ENCODE data around the gene RRP1B. TPM values are rescaled to one million over a fixed set of nuclear protein-coding genes. Genes with fewer than 3 reads are reported as not detected.
"Not testable (repeated sequence)": the region's sequence is repeated elsewhere in the genome, so short reads cannot be mapped to it uniquely, and the experiment has no call there.

Gene RRP1B, protein sequence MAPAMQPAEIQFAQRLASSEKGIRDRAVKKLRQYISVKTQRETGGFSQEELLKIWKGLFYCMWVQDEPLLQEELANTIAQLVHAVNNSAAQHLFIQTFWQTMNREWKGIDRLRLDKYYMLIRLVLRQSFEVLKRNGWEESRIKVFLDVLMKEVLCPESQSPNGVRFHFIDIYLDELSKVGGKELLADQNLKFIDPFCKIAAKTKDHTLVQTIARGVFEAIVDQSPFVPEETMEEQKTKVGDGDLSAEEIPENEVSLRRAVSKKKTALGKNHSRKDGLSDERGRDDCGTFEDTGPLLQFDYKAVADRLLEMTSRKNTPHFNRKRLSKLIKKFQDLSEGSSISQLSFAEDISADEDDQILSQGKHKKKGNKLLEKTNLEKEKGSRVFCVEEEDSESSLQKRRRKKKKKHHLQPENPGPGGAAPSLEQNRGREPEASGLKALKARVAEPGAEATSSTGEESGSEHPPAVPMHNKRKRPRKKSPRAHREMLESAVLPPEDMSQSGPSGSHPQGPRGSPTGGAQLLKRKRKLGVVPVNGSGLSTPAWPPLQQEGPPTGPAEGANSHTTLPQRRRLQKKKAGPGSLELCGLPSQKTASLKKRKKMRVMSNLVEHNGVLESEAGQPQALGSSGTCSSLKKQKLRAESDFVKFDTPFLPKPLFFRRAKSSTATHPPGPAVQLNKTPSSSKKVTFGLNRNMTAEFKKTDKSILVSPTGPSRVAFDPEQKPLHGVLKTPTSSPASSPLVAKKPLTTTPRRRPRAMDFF
- total RNA-seq = 37.7 TPM
- polyA plus RNA-seq = 10 to 100 TPM; 26.2 to 30.4 (median 27.7) TPM

DNA sequence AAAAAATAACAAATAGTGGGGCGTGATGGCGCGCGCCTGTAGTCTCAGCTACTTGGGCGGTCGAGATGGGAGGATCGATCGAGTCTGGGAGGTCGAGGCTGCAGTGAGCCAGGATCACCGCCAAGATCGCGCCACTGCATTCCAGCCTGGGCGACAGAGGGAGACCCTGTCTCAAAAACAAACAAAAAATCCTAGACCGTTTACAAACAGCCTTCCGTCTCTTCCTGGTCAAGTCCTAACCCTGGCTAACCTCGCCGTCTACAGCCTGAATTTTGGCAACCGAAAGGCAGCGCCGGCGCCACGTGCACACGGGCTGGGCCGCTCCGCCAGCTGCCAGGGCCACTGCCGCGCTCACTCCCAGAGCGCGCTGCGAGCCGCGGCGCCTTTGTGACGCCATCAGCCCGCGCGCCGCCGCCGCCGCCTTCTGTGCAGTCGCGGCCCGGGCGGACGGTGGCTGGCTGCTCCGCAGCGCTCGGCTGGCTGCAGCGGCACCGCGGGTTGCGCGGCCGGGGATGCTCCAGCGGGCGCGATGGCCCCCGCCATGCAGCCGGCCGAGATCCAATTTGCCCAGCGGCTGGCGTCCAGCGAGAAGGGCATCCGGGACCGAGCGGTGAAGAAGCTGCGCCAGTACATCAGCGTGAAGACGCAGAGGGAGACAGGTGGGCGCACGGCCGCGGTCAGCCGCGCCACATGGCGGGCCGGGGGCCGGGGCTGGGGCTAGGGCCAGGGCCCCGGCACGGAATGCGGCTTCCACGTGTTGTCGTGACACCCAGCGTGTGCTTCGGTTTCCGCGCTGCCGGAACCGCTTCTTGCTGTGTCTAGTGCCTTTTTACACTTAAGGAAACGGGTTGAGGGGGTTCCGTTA, at the start of gene RRP1B, which contains the start of gene HSF2BP:
RRP1B (plus strand) TSS at position 425 of the 865 bp plus-strand sequence; CDS start at position 530, 105 bp downstream.
HSF2BP (minus strand) TSS at position 353 of the 865 bp plus-strand sequence. CDS start 1,392 bp downstream, outside the sequence.
- Mint-ChIP-seq H3K9me3 (no peaks in the 10 kb centered on the region), H3K36me3 (peaks cover 13% of the 10 kb centered on the region), H3K27me3 (peaks cover 4% of the 10 kb centered on the region), H3K4me3 (peak within 1 kb of the TSS; percentile 86 to 97 (median 95)), H3K27ac (peak within 1 kb of the TSS; percentile 95 to 98 (median 97)), H3K4me1 (peaks cover 6 to 54% (median 32%) of the 10 kb centered on the region in 4 donors)
- Histone ChIP-seq H3K4me1 (ENCODE audit: control insufficient read depth, insufficient read depth, low read length, poor library complexity, severe bottlenecking) (peaks cover 38% of the 10 kb centered on the region), H3K9me3 (ENCODE audit: control insufficient read depth in 2 of 2, low read length in 2 of 2) (no peaks in the 10 kb centered on the region), H3K27me3 (ENCODE audit: control insufficient read depth, insufficient read depth, low read length) (no peaks in the 10 kb centered on the region), H3K36me3 (ENCODE audit: control insufficient read depth, insufficient read depth, low read length) (peaks cover 21% of the 10 kb centered on the region), H3K27ac (ENCODE audit: insufficient read depth, low read length, poor library complexity, severe bottlenecking) (peak within 1 kb of the TSS; percentile 88), H3K4me3 (ENCODE audit: low read depth, low read length) (peak within 1 kb of the TSS; percentile 89)
- ATAC-seq (ENCODE audit: low read depth in 2 of 2) = peak; percentile 83 to 89
- DNase-seq = peak; percentile 68 to 89 (median 85)

- peak in 1 of 3 donors; percentile 13 for DNase-seq
- Histone ChIP-seq H3K27me3 (ENCODE audit: control insufficient read depth, insufficient read depth, low read length) (no peaks in the 10 kb centered on the region), H3K36me3 (ENCODE audit: control insufficient read depth, insufficient read depth, low read length) (no peaks in the 10 kb centered on the region), H3K9me3 (ENCODE audit: control insufficient read depth in 2 of 2, low read length in 2 of 2) (no peaks in the 10 kb centered on the region), H3K4me3 (ENCODE audit: low read depth, low read length) (no peak overlapping the region), H3K4me1 (ENCODE audit: control insufficient read depth, insufficient read depth, low read length, poor library complexity, severe bottlenecking) (no peaks in the 10 kb centered on the region), H3K27ac (ENCODE audit: insufficient read depth, low read length, poor library complexity, severe bottlenecking) (no peak overlapping the region)
- Mint-ChIP-seq H3K27ac (no peak overlapping the region), H3K4me1 (peaks cover 0 to 6% (median 0%) of the 10 kb centered on the region in 4 donors), H3K27me3 (peaks cover 4% of the 10 kb centered on the region), H3K4me3 (no peak overlapping the region), H3K36me3 (no peaks in the 10 kb centered on the region), H3K9me3 (peaks cover 0 to under 1% (median 0%) of the 10 kb centered on the region in 7 donors)
- ATAC-seq (ENCODE audit: low read depth in 2 of 2) = no peak
Measured at GRCh38 chr21:43611598-43612369, 47.6 kb upstream of the RRP1B start.

DNA sequence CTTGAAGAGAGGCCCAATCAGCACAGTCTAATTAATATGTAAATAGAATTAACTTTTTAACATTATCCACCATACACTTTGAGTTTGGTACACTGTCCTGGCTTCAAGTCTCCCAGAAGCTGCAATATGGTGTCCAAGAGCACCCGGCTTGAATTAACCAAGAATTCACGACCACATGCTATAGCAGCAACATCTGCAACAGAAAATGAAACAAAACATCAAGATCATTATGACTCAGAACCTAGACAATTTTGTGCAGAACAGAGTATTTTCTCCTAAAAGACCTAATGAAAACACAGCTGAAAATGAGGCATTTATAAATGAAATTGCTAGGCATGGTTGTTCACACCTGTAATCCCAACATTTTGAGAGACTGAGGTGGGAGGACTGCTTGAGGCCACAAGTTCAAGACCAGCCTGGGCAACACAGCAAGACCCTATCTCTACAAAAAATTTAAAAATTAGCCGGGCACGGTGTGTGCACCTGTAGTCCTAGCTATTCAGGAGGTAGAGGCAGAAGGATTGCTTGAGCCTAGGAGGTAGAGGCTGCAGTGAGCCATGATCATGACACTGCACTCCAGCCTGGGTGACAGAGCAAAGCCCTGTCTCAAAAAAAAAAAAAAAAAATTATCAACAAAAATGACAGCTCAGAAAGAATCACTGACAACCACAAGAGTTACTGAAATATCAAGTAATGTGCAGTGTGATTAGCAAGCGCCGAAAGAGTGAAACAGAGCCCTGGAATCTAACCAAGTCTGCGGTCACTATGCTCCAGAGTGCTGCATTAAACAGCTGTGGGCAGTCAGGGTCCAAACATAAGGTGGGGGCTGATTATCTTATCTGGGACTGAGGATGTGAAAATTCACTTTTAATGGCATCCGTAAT, 45.4 kb upstream of the RRP1B start:
- no peaks in the 10 kb centered on the region for H3K27me3 Mint-ChIP-seq
- peak in 1 of 3 donors; percentile 70 for DNase-seq
- no peak for ATAC-seq (ENCODE audit: low read depth in 2 of 2)
- no peaks in the 10 kb centered on the region for H3K9me3 ChIP-seq (ENCODE audit: control insufficient read depth in 2 of 2, low read length in 2 of 2)
- no peak overlapping the region for H3K27ac Mint-ChIP-seq
- peaks cover 0 to 6% (median 0%) of the 10 kb centered on the region in 4 donors for H3K4me1 Mint-ChIP-seq
- no peak overlapping the region for H3K4me3 ChIP-seq (ENCODE audit: low read depth, low read length)
- no peaks in the 10 kb centered on the region for H3K27me3 ChIP-seq (ENCODE audit: control insufficient read depth, insufficient read depth, low read length)
- no peak overlapping the region for H3K4me3 Mint-ChIP-seq
- no peaks in the 10 kb centered on the region for H3K4me1 ChIP-seq (ENCODE audit: control insufficient read depth, insufficient read depth, low read length, poor library complexity, severe bottlenecking)
- H3K36me3 ChIP-seq (ENCODE audit: control insufficient read depth, insufficient read depth, low read length) = no peaks in the 10 kb centered on the region
- peaks cover 0 to 2% (median 0%) of the 10 kb centered on the region in 7 donors for H3K9me3 Mint-ChIP-seq
- no peaks in the 10 kb centered on the region for H3K36me3 Mint-ChIP-seq
- H3K27ac ChIP-seq (ENCODE audit: insufficient read depth, low read length, poor library complexity, severe bottlenecking) = no peak overlapping the region

DNA sequence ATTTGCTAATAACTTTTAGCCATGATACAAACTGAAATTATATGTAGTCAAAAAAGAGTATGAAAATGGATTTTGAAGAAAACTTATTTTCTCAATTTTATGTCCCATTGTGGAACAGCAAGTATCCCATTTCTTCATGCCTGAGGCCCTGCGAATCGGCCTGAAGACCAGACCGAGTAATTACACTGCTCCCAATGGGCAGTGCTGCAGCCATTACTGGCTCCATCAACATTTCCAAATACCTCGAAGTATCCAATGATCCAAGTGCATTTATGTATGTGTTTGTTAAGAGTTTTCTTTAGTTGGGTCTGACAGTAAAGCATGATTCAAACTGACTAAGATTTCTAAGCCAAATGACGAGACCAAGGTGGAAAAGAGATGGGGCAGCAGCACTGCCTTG, 44.5 kb upstream of the RRP1B start:
- no peak overlapping the region for H3K4me3 ChIP-seq (ENCODE audit: low read depth, low read length)
- no peak for ATAC-seq (ENCODE audit: low read depth in 2 of 2)
- DNase-seq = no peak
- peaks cover 0 to 2% of the 10 kb centered on the region in 2 experiments for H3K9me3 ChIP-seq (ENCODE audit: control insufficient read depth in 2 of 2, low read length in 2 of 2)
- no peaks in the 10 kb centered on the region for H3K4me1 ChIP-seq (ENCODE audit: control insufficient read depth, insufficient read depth, low read length, poor library complexity, severe bottlenecking)
- no peaks in the 10 kb centered on the region for H3K27me3 ChIP-seq (ENCODE audit: control insufficient read depth, insufficient read depth, low read length)
- Mint-ChIP-seq H3K4me3 (no peak overlapping the region), H3K4me1 (peaks cover 0 to 6% (median 0%) of the 10 kb centered on the region in 4 donors), H3K27me3 (no peaks in the 10 kb centered on the region), H3K9me3 (peaks cover 0 to 4% (median 1%) of the 10 kb centered on the region in 7 donors), H3K36me3 (peaks cover 3% of the 10 kb centered on the region), H3K27ac (no peak overlapping the region)
- H3K27ac ChIP-seq (ENCODE audit: insufficient read depth, low read length, poor library complexity, severe bottlenecking) = no peak overlapping the region
- H3K36me3 ChIP-seq (ENCODE audit: control insufficient read depth, insufficient read depth, low read length) = no peaks in the 10 kb centered on the region

GRCh38 chr21:43616861-43617260, 42.5 kb upstream of the RRP1B start:
- H3K27me3 Mint-ChIP-seq; DNase-seq; H3K27ac ChIP-seq (ENCODE audit: insufficient read depth, low read length, poor library complexity, severe bottlenecking); H3K4me3 ChIP-seq (ENCODE audit: low read depth, low read length); H3K36me3 ChIP-seq (ENCODE audit: control insufficient read depth, insufficient read depth, low read length); H3K27me3 ChIP-seq (ENCODE audit: control insufficient read depth, insufficient read depth, low read length); H3K4me1 Mint-ChIP-seq; ATAC-seq (ENCODE audit: low read depth in 2 of 2); H3K36me3 Mint-ChIP-seq; H3K4me3 Mint-ChIP-seq; H3K27ac Mint-ChIP-seq; H3K4me1 ChIP-seq (ENCODE audit: control insufficient read depth, insufficient read depth, low read length, poor library complexity, severe bottlenecking); H3K9me3 ChIP-seq (ENCODE audit: control insufficient read depth in 2 of 2, low read length in 2 of 2): not testable (repeated sequence)
- H3K9me3 Mint-ChIP-seq = peaks cover 0 to 13% (median 2%) of the 10 kb centered on the region in 7 donors

DNA sequence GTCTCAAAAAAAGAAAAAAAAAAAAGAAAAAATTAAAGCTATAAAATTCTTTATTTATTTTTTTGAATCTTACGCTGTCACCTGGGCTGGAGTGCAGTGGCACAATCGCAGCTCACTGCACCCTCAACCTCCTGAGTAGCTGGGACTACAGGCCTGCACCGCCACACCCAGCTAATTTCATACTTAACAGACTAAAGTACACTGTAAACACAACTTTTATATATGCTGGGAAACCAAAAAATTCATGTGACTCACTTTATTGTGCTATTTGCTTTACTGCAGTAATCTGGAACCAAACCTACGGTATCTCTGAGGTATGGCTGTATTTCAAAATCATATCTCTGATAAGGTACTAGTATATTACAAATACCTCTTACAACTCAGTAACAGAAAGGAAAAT, 40.4 kb upstream of the RRP1B start:
- Mint-ChIP-seq H3K4me1 (peaks cover 0 to 1% (median 0%) of the 10 kb centered on the region in 4 donors), H3K27ac (no peak overlapping the region), H3K27me3 (peaks cover 11% of the 10 kb centered on the region), H3K36me3 (peaks cover 3% of the 10 kb centered on the region), H3K9me3 (peaks cover 0 to 13% (median 2%) of the 10 kb centered on the region in 7 donors), H3K4me3 (no peak overlapping the region)
- Histone ChIP-seq H3K4me3 (ENCODE audit: low read depth, low read length) (no peak overlapping the region), H3K36me3 (ENCODE audit: control insufficient read depth, insufficient read depth, low read length) (no peaks in the 10 kb centered on the region), H3K4me1 (ENCODE audit: control insufficient read depth, insufficient read depth, low read length, poor library complexity, severe bottlenecking) (no peaks in the 10 kb centered on the region), H3K27me3 (ENCODE audit: control insufficient read depth, insufficient read depth, low read length) (peaks cover 3% of the 10 kb centered on the region), H3K27ac (ENCODE audit: insufficient read depth, low read length, poor library complexity, severe bottlenecking) (no peak overlapping the region), H3K9me3 (ENCODE audit: control insufficient read depth in 2 of 2, low read length in 2 of 2) (peaks cover 6% of the 10 kb centered on the region in 2 experiments)
- DNase-seq (no peak), ATAC-seq (ENCODE audit: low read depth in 2 of 2) (no peak)
